AG10803 (cell line): ENCODE measurements around the gene PGS1.

Source experiments
- DNase-seq: peaks from one replicate; pipeline ENCODE4 v3.0.0; 2010; ENCODE audit warnings: low read depth
- H3K4me3 ChIP-seq: 2 replicates; pipeline ENCODE4 v1.5.1; 2011; ENCODE audit warnings: mild to moderate bottlenecking, low read length, control low read depth
- TF ChIP-seq, protein P1 (sequence below): conservative IDR thresholded peaks from 2 replicates; pipeline ENCODE4 v1.5.1; 2011; ENCODE audit warnings: mild to moderate bottlenecking, low read length, control low read depth, inconsistent platforms

The PGS1 gene

GRCh38 chr17:78442648-78443218, 64.3 kb downstream of the PGS1 start:
- no peak overlapping the region for H3K4me3 ChIP-seq
- peak; percentile 54 for DNase-seq
- TF ChIP-seq, protein P1, sequence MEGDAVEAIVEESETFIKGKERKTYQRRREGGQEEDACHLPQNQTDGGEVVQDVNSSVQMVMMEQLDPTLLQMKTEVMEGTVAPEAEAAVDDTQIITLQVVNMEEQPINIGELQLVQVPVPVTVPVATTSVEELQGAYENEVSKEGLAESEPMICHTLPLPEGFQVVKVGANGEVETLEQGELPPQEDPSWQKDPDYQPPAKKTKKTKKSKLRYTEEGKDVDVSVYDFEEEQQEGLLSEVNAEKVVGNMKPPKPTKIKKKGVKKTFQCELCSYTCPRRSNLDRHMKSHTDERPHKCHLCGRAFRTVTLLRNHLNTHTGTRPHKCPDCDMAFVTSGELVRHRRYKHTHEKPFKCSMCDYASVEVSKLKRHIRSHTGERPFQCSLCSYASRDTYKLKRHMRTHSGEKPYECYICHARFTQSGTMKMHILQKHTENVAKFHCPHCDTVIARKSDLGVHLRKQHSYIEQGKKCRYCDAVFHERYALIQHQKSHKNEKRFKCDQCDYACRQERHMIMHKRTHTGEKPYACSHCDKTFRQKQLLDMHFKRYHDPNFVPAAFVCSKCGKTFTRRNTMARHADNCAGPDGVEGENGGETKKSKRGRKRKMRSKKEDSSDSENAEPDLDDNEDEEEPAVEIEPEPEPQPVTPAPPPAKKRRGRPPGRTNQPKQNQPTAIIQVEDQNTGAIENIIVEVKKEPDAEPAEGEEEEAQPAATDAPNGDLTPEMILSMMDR = no peak

DNA sequence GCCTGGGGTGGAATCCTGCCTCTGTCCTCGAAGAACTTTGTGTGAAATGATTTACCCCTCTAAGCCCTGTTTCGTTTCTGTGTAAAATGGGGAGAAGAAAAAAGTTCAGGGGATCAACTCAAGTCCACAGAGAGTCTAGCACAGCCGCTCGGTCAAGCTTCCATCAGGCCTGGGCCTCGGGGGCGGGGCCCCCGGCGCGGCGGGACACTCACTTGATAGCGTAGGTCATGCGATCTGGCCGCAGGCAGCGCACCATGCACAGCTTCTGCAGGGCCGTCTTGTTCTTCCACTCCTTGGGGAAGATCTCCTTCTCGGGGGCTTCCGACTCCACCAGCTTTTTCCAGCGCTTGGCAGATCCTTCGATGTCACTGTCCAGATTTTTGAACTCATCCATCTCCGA, 65.9 kb downstream of the PGS1 start:
- H3K4me3 ChIP-seq = no peak overlapping the region
- DNase-seq = no peak
- TF ChIP-seq, protein P1 = no peak

DNA sequence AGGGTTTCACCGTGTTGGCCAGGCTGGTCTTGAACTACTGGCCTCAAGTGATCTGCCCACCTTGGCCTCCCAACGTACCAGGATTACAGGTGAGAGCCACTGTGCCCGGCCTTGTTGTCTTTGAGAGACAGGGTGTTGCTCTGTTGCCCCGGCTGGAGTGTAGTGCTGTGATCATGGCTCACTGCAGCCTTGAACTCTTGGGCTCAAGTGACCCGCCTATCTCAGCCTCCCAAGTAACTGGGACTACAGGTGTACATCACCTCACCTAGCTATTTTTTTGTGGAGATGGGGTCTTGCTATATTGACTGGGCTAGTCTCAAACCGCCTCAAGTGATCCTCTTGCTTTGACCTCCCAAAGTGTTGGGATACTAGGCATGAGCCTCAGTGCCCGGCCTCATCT, 68.4 kb downstream of the PGS1 start:
- no peak for DNase-seq
- TF ChIP-seq, protein P1 = no peak

GRCh38 chr17:78448356-78448993, 70.0 kb downstream of the PGS1 start:
- no peak overlapping the region for H3K4me3 ChIP-seq
- TF ChIP-seq, protein P1 = peak; percentile 22; the same call in 1 of the 2 replicates
- no peak for DNase-seq

More for the DNA sequence above, 68.4 kb downstream of the PGS1 start:
- no peak overlapping the region for H3K4me3 ChIP-seq

DNA sequence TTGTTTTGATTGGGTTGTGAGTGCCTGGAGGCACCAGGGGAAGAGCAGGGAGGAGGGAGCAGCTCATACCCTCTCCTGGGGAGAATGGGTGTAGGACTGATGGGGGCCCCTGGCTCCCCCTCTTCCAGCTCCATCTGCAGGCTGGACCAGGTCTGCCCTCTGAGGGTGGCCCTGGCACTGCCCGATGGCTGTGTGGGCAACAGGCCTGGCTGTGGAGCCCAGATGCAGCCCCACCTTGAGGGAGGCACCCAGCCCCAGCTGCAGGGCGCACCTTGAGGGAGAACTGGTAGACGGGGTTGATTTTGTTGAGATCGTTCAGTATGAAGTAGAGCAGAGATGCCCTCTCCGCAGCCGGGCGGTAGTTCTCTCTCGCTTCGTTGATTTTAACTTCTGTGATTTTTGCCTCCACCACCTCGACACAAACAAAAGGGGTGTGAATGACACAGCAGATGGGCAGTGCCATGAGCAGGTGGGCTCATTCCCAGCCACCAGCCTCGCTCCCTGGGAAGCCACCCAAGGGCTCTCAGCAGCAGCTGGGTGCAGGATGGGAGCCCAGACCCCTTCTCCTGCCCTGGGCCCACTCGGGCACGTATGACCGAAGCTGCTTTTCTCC, 71.6 kb downstream of the PGS1 start:
- no peak for DNase-seq
- TF ChIP-seq, protein P1 = no peak

DNA sequence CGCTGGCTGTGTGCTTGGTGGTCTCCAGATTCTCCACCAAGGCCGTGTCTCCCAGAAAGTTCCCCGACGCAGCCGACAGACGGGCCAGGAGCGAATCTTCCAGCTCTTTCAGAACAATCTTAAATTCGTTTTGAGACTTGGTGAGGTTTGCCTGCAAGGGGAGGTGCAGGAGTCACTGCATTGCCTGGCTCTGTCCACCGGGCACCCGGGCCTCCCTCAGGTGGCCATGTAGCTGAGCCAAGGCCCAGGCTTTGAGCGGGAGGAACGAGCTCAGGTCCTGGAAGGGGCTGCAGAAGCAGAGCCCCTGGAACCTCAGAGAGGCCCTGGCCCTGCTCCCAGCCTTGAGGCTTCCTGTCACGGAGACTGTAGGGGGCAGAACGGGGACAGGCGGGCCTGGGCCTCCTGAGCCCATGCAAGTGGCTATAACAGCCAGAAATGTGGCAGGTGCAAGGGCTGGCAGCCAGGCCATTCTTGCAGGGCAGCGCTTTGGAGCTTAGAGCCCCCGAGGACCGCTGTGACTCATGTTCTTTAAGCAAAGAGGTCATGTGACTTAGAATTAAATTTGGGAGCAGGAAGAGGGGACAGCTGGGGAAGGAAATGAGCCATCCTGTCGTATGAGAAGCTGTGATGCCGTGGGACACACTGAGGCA, 72.4 kb downstream of the PGS1 start:
- TF ChIP-seq, protein P1 = no peak
- H3K4me3 ChIP-seq = no peak overlapping the region
- DNase-seq = no peak

More for the DNA sequence above, 71.6 kb downstream of the PGS1 start:
- H3K4me3 ChIP-seq = no peak overlapping the region
